Measurements from ENCODE around the gene PIP5KL1. TPM values are rescaled to one million over a fixed set of nuclear protein-coding genes. Genes with fewer than 3 reads are reported as not detected.

Gene PIP5KL1
- total RNA-seq, 1 experiment from 2014 or later: 3.8 TPM

GRCh38 chr9:127873886-127874285 is 56.7 kb downstream of the PIP5KL1 start:
- DNase-seq (ENCODE audit: low spot score): no peak

GRCh38 chr9:127873223-127873691 is 57.3 kb downstream of the PIP5KL1 start:
- no peak for DNase-seq (ENCODE audit: low spot score)

GRCh38 chr9:127872369-127873222 is 58.0 kb downstream of the PIP5KL1 start:
- no peak for DNase-seq (ENCODE audit: low spot score)

- DNase-seq (ENCODE audit: low spot score): no peak
Observed at GRCh38 chr9:127871531-127871930, 59.0 kb downstream of the PIP5KL1 start.

- no peak for DNase-seq (ENCODE audit: low spot score)
Observed at GRCh38 chr9:127870887-127871286, 59.7 kb downstream of the PIP5KL1 start.

Other genes with a start within 250 kb of the PIP5KL1 start
- gene CFAP157, start 223.8 kb downstream of the PIP5KL1 start, total RNA-seq (2014; rRNA removed; shearing (Covaris generic)): 0.26 and 0.28 TPM in 2 replicates
- gene PTRH1, start 215.1 kb downstream of the PIP5KL1 start, total RNA-seq (2014; rRNA removed; shearing (Covaris generic)): 45.5 and 49.6 TPM in 2 replicates
- gene TTC16, start 214.7 kb downstream of the PIP5KL1 start, total RNA-seq (2014; rRNA removed; shearing (Covaris generic)): not detected in 2 replicates
- gene TOR2A, start 195.5 kb downstream of the PIP5KL1 start, total RNA-seq (2014; rRNA removed; shearing (Covaris generic)): 14.3 and 18.9 TPM in 2 replicates
- gene SH2D3C, start 152.1 kb downstream of the PIP5KL1 start, total RNA-seq (2014; rRNA removed; shearing (Covaris generic)): not detected in 2 replicates
- gene CDK9, start 144.7 kb downstream of the PIP5KL1 start, total RNA-seq (2014; rRNA removed; shearing (Covaris generic)): 42.6 and 45.4 TPM in 2 replicates
- gene FPGS, start 127.9 kb downstream of the PIP5KL1 start, total RNA-seq (2014; rRNA removed; shearing (Covaris generic)): 180 and 200 TPM in 2 replicates
- gene ENG, start 76.1 kb downstream of the PIP5KL1 start, total RNA-seq (2014; rRNA removed; shearing (Covaris generic)): 6.1 and 6.4 TPM in 2 replicates
- gene AK1, start 53.1 kb downstream of the PIP5KL1 start, total RNA-seq (2014; rRNA removed; shearing (Covaris generic)): 85.0 and 101 TPM in 2 replicates
- 14.5 and 16.6 TPM in 2 replicates for gene ST6GALNAC6, start 31.2 kb downstream of the PIP5KL1 start, total RNA-seq (2014; rRNA removed; shearing (Covaris generic))
- 60.1 and 84.2 TPM in 2 replicates for gene ST6GALNAC4, start 13.7 kb downstream of the PIP5KL1 start, total RNA-seq (2014; rRNA removed; shearing (Covaris generic))
- gene DPM2, start 7.1 kb upstream of the PIP5KL1 start, total RNA-seq (2014; rRNA removed; shearing (Covaris generic)): 44.3 and 47.0 TPM in 2 replicates
- 36.0 and 45.3 TPM in 2 replicates for gene EEIG1, start 50.2 kb upstream of the PIP5KL1 start, total RNA-seq (2014; rRNA removed; shearing (Covaris generic))
- gene NAIF1, start 136.5 kb upstream of the PIP5KL1 start, total RNA-seq (2014; rRNA removed; shearing (Covaris generic)): 17.3 and 17.9 TPM in 2 replicates
- gene SLC25A25, start 137.5 kb upstream of the PIP5KL1 start, total RNA-seq (2014; rRNA removed; shearing (Covaris generic)): 88.1 and 94.8 TPM in 2 replicates
- gene PTGES2, start 197.0 kb upstream of the PIP5KL1 start, total RNA-seq (2014; rRNA removed; shearing (Covaris generic)): 365 and 392 TPM in 2 replicates
- 221 and 241 TPM in 2 replicates for gene LCN2, start 218.7 kb upstream of the PIP5KL1 start, total RNA-seq (2014; rRNA removed; shearing (Covaris generic))
- 439 and 565 TPM in 2 replicates for gene BBLN, start 229.5 kb upstream of the PIP5KL1 start, total RNA-seq (2014; rRNA removed; shearing (Covaris generic))